H1 (cell line): Measurements from ENCODE around the gene PLSCR1. TPM values are rescaled to one million over a fixed set of nuclear protein-coding genes. Genes with fewer than 3 reads are reported as not detected.

Source experiments
- CTCF ChIA-PET: fragments of 300-600 bp; sonication (Branson Sonifier 250); formaldehyde crosslinking; loops from one replicate; lab custom pipeline; 2021; ENCODE audit not compliant: partially characterized antibody; lab: Charles Lee
- POLR2A ChIA-PET: fragments of 300-600 bp; sonication (Branson Sonifier 250); formaldehyde crosslinking; loops from one replicate; lab custom pipeline; 2021; ENCODE audit warnings: inconsistent platforms; ENCODE audit not compliant: partially characterized antibody; lab: Charles Lee
- DNase-seq, 2 experiments: peaks; one replicate each; pipeline versions ENCODE4 v3.0.0 to v3.0.0-alpha.2; 2010 to 2022; ENCODE audit warnings: low spot score in 2 of 2, low read depth in 1 of 2, mixed read lengths in 1 of 2
- FAIRE-seq: peaks from 2 replicates; lab custom pipeline; 2011; peaks lifted over from hg19 to GRCh38; lab: Jason Lieb, UNC
- H2AFZ ChIP-seq: 2 replicates; pipeline ENCODE4 v1.8.1; 2012; ENCODE audit warnings: low read length, inconsistent platforms
- H2AK5ac ChIP-seq: 2 replicates; pipeline ENCODE4 v1.6.1; 2013; ENCODE audit warnings: low read depth, low read length
- H2BK120ac ChIP-seq: replicated peaks from 2 replicates; pipeline ENCODE3; 2013; ENCODE audit warnings: low read depth, low read length, inconsistent platforms
- H2BK12ac ChIP-seq: 2 replicates; pipeline ENCODE4 v1.6.1; 2013; ENCODE audit warnings: low read depth, low read length
- H2BK15ac ChIP-seq: 2 replicates; pipeline ENCODE4 v1.6.1; 2013; ENCODE audit warnings: low read length
- H2BK20ac ChIP-seq: 2 replicates; pipeline ENCODE4 v1.6.1; 2013; ENCODE audit warnings: low read length
- H2BK5ac ChIP-seq: 2 replicates; pipeline ENCODE4 v1.6.1; 2013; ENCODE audit warnings: low read depth, low read length
- H3K14ac ChIP-seq: 2 replicates; pipeline ENCODE4 v1.6.1; 2013; ENCODE audit warnings: inconsistent platforms; ENCODE audit not compliant: insufficient read length
- H3K18ac ChIP-seq: 2 replicates; pipeline ENCODE4 v1.6.1; 2013; ENCODE audit warnings: low read length; ENCODE audit errors: extremely low read depth
- H3K23ac ChIP-seq: 2 replicates; pipeline ENCODE4 v1.6.1; 2013; ENCODE audit warnings: inconsistent platforms; ENCODE audit not compliant: insufficient read length
- H3K23me2 ChIP-seq: 2 replicates; pipeline ENCODE4 v1.6.1; 2013; ENCODE audit warnings: low read depth, low read length
- H3K27ac ChIP-seq: 2 replicates; pipeline ENCODE4 v1.6.1; 2011; ENCODE audit warnings: low read depth, low read length, inconsistent platforms
- H3K27me3 ChIP-seq, 4 experiments: replicated peaks in 1 of 4; 1 replicate in 1 of 4; 2 replicates in 3 of 4; pipeline versions ENCODE4 v1.6.1 to v1.8.1; 2011 to 2013; ENCODE audit warnings: low read length in 3 of 4, mild to moderate bottlenecking in 3 of 4, inconsistent platforms in 2 of 4, mixed read lengths in 2 of 4, moderate library complexity in 1 of 4; ENCODE audit not compliant: control insufficient read depth in 3 of 4, insufficient read depth in 3 of 4; ENCODE audit errors: extremely low read depth in 1 of 4
- H3K36me3 ChIP-seq, 4 experiments: 2 replicates each; pipeline versions ENCODE4 v1.6.1 to v1.8.1; 2011 to 2013; ENCODE audit warnings: mild to moderate bottlenecking in 4 of 4, low read length in 3 of 4, moderate library complexity in 2 of 4, control low read depth in 1 of 4, inconsistent platforms in 1 of 4; ENCODE audit not compliant: insufficient read depth in 4 of 4, control insufficient read depth in 2 of 4
- H3K4ac ChIP-seq: replicated peaks from 2 replicates; pipeline ENCODE3; 2013; ENCODE audit warnings: low read length, low read depth, mixed read lengths, inconsistent platforms; ENCODE audit not compliant: insufficient read length
- H3K4me1 ChIP-seq, 4 experiments: replicated peaks in 1 of 4; 1 replicate in 1 of 4; 2 replicates in 3 of 4; pipeline versions ENCODE4 v1.6.1 to v1.8.1; 2011 to 2013; ENCODE audit warnings: low read length in 3 of 4, inconsistent platforms in 2 of 4, mixed read lengths in 1 of 4; ENCODE audit not compliant: insufficient read depth in 4 of 4, control insufficient read depth in 3 of 4
- H3K4me2 ChIP-seq, 2 experiments: 2 replicates each; pipeline versions ENCODE4 v1.6.1 to v1.8.1; 2011 to 2013; ENCODE audit warnings: low read depth in 2 of 2, low read length in 2 of 2, control low read depth in 1 of 2, inconsistent platforms in 1 of 2, mild to moderate bottlenecking in 1 of 2; ENCODE audit not compliant: insufficient read depth in 1 of 2
- H3K4me3 ChIP-seq, 4 experiments: fragments of 200-600, 300-600 bp in 1 of 4; sonication (generic), shearing (Covaris generic), sonication (Bioruptor Twin) in 1 of 4; 2 replicates each; pipeline versions ENCODE4 v1.5.1 to v1.8.1; 2011 to 2016; ENCODE audit warnings: low read length in 4 of 4, low read depth in 3 of 4, control low read depth in 2 of 4, inconsistent platforms in 2 of 4, mild to moderate bottlenecking in 2 of 4, mixed read lengths in 1 of 4, moderate library complexity in 1 of 4; ENCODE audit not compliant: insufficient read depth in 2 of 4; ENCODE audit errors: extremely low read depth in 1 of 4
- H3K56ac ChIP-seq: replicated peaks from 2 replicates; pipeline ENCODE3; 2013; ENCODE audit warnings: low read depth, mild to moderate bottlenecking, mixed read lengths, low read length, inconsistent platforms; ENCODE audit not compliant: insufficient read length
- H3K79me1 ChIP-seq: 2 replicates; pipeline ENCODE4 v1.6.1; 2013; ENCODE audit warnings: low read depth, low read length, control low read depth
- H3K79me2 ChIP-seq, 2 experiments: 2 replicates each; pipeline versions ENCODE4 v1.6.1 to v1.8.1; 2012 to 2013; ENCODE audit warnings: low read length in 2 of 2, mild to moderate bottlenecking in 2 of 2, inconsistent platforms in 1 of 2; ENCODE audit not compliant: insufficient read depth in 2 of 2, control insufficient read depth in 1 of 2
- H3K9ac ChIP-seq, 4 experiments: replicated peaks in 1 of 4; 1 replicate in 1 of 4; 2 replicates in 3 of 4; pipeline versions ENCODE4 v1.6.1 to v1.8.1; 2011 to 2013; ENCODE audit warnings: low read depth in 3 of 4, low read length in 3 of 4, control low read depth in 2 of 4, mild to moderate bottlenecking in 2 of 4, moderate library complexity in 2 of 4, inconsistent platforms in 1 of 4; ENCODE audit errors: extremely low read depth in 1 of 4
- H3K9me3 ChIP-seq, 2 experiments: 2 replicates each; pipeline versions ENCODE4 v1.6.1 to v1.8.1; 2012 to 2013; ENCODE audit warnings: mild to moderate bottlenecking in 2 of 2, moderate library complexity in 2 of 2, control low read depth in 1 of 2, inconsistent platforms in 1 of 2, low read depth in 1 of 2, low read length in 1 of 2, mixed read lengths in 1 of 2; ENCODE audit not compliant: insufficient read depth in 2 of 2
- H4K20me1 ChIP-seq, 2 experiments: replicated peaks in 1 of 2; 2 replicates each; pipeline versions ENCODE3 to v1.8.1; 2011 to 2013; ENCODE audit warnings: inconsistent platforms in 2 of 2, low read length in 2 of 2, mild to moderate bottlenecking in 1 of 2; ENCODE audit not compliant: insufficient read depth in 2 of 2, control insufficient read depth in 1 of 2
- H4K5ac ChIP-seq: 2 replicates; pipeline ENCODE4 v1.6.1; 2013; ENCODE audit warnings: low read length, low read depth, mixed read lengths, inconsistent platforms; ENCODE audit not compliant: insufficient read length
- H4K8ac ChIP-seq: 2 replicates; pipeline ENCODE4 v1.8.0; 2013; ENCODE audit warnings: mild to moderate bottlenecking, moderate library complexity, low read length, inconsistent platforms; ENCODE audit not compliant: insufficient read depth; ENCODE audit errors: extremely low read depth
- H4K91ac ChIP-seq: replicated peaks from 2 replicates; pipeline ENCODE3; 2013; ENCODE audit warnings: low read length, mixed read lengths, inconsistent platforms; ENCODE audit not compliant: insufficient read length
- KDM5A ChIP-seq: fragments of 200-600 bp; IDR thresholded peaks from 2 replicates; pipeline ENCODE4 v1.7.1; 2012; ENCODE audit warnings: mild to moderate bottlenecking, low read length, inconsistent platforms, mixed read lengths
- WGBS, 2 experiments: shearing (Covaris generic) in 1 of 2; methylation state at CpG; one replicate each; pipeline versions ENCODE4 v1.1.6 to v1.1.7; 2013 to 2015; ENCODE audit warnings: low lambda C conversion rate in 2 of 2, mixed read lengths in 2 of 2, inconsistent platforms in 1 of 2, low coverage in 1 of 2, missing lambda C conversion rate in 1 of 2; ENCODE audit not compliant: insufficient replicate concordance in 2 of 2, insufficient coverage in 1 of 2, insufficient read length in 1 of 2; ENCODE audit errors: extremely low coverage in 1 of 2, missing lambda C conversion rate in 1 of 2; 5-methylcytosine and 5-hydroxymethylcytosine counted together
- polyA plus RNA-seq, 7 experiments: library from polyadenylated mRNA; depleted of rRNA in 3 of 7; stranded (reverse) in 5 of 7; unstranded in 2 of 7; fragments of >200 nt in 5 of 7; fragments of 200-250 nt in 2 of 7; gene quantifications; 1 replicate in 5 of 7; 2 replicates in 1 of 7; 4 replicates in 1 of 7; pipeline versions ENCODE4 v1.2.1 to v1.2.3, GENCODE V29; 2011 to 2013; ENCODE audit warnings: missing spikeins in 2 of 7, mixed read lengths in 2 of 7
- total RNA-seq: library from RNA; stranded (reverse); fragmentation: NEBNext Ultra II Directional; extraction: Animal tissue kit (Norgen Biotek cat#: 25700); gene quantifications from 2 replicates; pipeline ENCODE4 v1.2.1, GENCODE V29; 2021
- TF ChIP-seq, protein P1 (sequence below): IDR thresholded peaks from 2 replicates; pipeline ENCODE4 v1.6.1; 2012; ENCODE audit warnings: inconsistent platforms

Gene PLSCR1
- total and polyA plus RNA-seq, 2 of the 8 experiments (the other 6 are each of a cell fraction or from before 2014, with no cell fraction given): 32.2 to 48.5 TPM

DNA sequence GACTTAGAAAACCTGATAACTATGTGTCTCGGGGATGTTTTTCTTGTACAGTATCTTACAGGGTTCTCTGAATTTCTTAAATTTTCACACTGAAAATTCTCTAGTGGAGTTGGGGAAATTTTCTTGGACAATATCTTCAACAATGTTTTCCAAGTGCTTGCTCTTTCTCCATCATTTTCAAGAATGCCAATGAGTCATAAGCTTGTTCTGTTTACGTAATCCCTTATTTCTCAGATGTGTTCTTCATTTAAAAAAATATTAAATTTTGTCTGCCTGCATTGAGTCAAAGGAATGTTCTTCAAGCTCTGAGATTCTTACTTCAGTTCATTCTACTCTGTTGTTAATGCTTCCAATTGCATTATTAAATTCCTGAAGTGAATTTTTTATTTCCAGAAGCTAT lies 53.1 kb downstream of the PLSCR1 start:
- no peaks in the 10 kb centered on the region for H3K27me3 ChIP-seq
- H2BK12ac ChIP-seq: no peak overlapping the region
- no peak overlapping the region for H2AFZ ChIP-seq
- H3K9me3 ChIP-seq: no peaks in the 10 kb centered on the region
- H2BK5ac ChIP-seq: no peak overlapping the region
- no peak overlapping the region for H3K9ac ChIP-seq
- H3K79me1 ChIP-seq: no peaks in the 10 kb centered on the region
- ChIA-PET CTCF (interaction anchor here (0.8 to 1.3 kb wide), 3 partner anchors 13 to 164 kb away, joined by 3 to 4 read pairs (median 3); no protein-coding TSS in a partner anchor), POLR2A (no interaction called here)
- H4K91ac ChIP-seq: no peak overlapping the region
- no peak overlapping the region for H2BK20ac ChIP-seq
- no peak overlapping the region for H4K8ac ChIP-seq
- H3K36me3 ChIP-seq: no peaks in the 10 kb centered on the region; a peak in 1 of 8 replicates
- H4K5ac ChIP-seq: no peak overlapping the region
- H3K4me3 ChIP-seq: no peak overlapping the region
- H3K23ac ChIP-seq: no peak overlapping the region
- no peak overlapping the region for H3K4ac ChIP-seq
- no peak overlapping the region for H2BK120ac ChIP-seq
- no peak overlapping the region for H3K56ac ChIP-seq
- H2BK15ac ChIP-seq: no peak overlapping the region
- 76% methylated on average over 2 of the region's 2 CpGs; no CpG with 5 or more reads in 1 of the 2 experiments for WGBS, 2 experiments
- H3K79me2 ChIP-seq: no peaks in the 10 kb centered on the region
- H3K23me2 ChIP-seq: no peaks in the 10 kb centered on the region
- no peak overlapping the region for H3K14ac ChIP-seq
- no peaks in the 10 kb centered on the region for H4K20me1 ChIP-seq
- H3K4me2 ChIP-seq: no peak overlapping the region
- FAIRE-seq (no peak), DNase-seq (no peak)
- H3K18ac ChIP-seq: no peak overlapping the region
- no peak overlapping the region for H3K27ac ChIP-seq
- H3K4me1 ChIP-seq: no peaks in the 10 kb centered on the region
- no peak for TF ChIP-seq KDM5A
- TF ChIP-seq, protein P1, sequence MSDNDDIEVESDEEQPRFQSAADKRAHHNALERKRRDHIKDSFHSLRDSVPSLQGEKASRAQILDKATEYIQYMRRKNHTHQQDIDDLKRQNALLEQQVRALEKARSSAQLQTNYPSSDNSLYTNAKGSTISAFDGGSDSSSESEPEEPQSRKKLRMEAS: no peak
- H2AK5ac ChIP-seq: no peak overlapping the region
